Lung (tissue), 16 donors: ENCODE data around the gene OXCT1. TPM values are rescaled to one million over a fixed set of nuclear protein-coding genes. Genes with fewer than 3 reads are reported as not detected.
A peak's percentile ranks its signal among the peaks of the same experiment; 100 is the strongest.

ENCODE experiments used
- ATAC-seq: fragments of 200-7000 bp; cut with Tn5 transposase; one replicate; pipeline ENCODE4 v1.9.1; 2020; ENCODE audit warnings: moderate number of reproducible peaks; ENCODE audit not compliant: insufficient read depth, low FRiP score
- DNase-seq, 3 donors: peaks; one replicate each; pipeline ENCODE4 v3.0.0-alpha.2; 2013 to 2017
- H3K27ac ChIP-seq, 2 donors: one replicate each; pipeline ENCODE4 v1.5.1; 2013; ENCODE audit warnings: mild to moderate bottlenecking in 2 of 2, moderate library complexity in 2 of 2, control low read depth in 1 of 2, inconsistent platforms in 1 of 2, low read depth in 1 of 2, low read length in 1 of 2
- H3K27me3 ChIP-seq, 3 donors: one replicate each; pipeline ENCODE4 v1.5.1; 2013; ENCODE audit warnings: low read length in 2 of 3; ENCODE audit not compliant: control insufficient read depth in 3 of 3, insufficient read depth in 3 of 3
- H3K36me3 ChIP-seq, 4 donors: one replicate each; pipeline ENCODE4 v1.5.1; 2013; ENCODE audit warnings: low read length in 4 of 4, mild to moderate bottlenecking in 1 of 4, moderate library complexity in 1 of 4; ENCODE audit not compliant: control insufficient read depth in 4 of 4, insufficient read depth in 4 of 4
- H3K4me1 ChIP-seq, 5 donors: one replicate each; pipeline ENCODE4 v1.5.1; 2013; ENCODE audit warnings: low read length in 5 of 5, mild to moderate bottlenecking in 2 of 5, moderate library complexity in 1 of 5; ENCODE audit not compliant: control insufficient read depth in 5 of 5, insufficient read depth in 5 of 5
- H3K4me3 ChIP-seq: one replicate; pipeline ENCODE4 v1.5.1; 2013; ENCODE audit warnings: mild to moderate bottlenecking, control low read depth, moderate library complexity
- H3K9ac ChIP-seq, 2 donors: one replicate each; pipeline ENCODE4 v1.5.1; 2013; ENCODE audit warnings: low read length in 2 of 2, control low read depth in 1 of 2; ENCODE audit not compliant: insufficient read depth in 1 of 2
- H3K9me3 ChIP-seq, 4 donors: one replicate each; pipeline ENCODE4 v1.5.1; 2013; ENCODE audit warnings: low read length in 3 of 4, mild to moderate bottlenecking in 1 of 4, moderate library complexity in 1 of 4; ENCODE audit not compliant: control insufficient read depth in 4 of 4, insufficient read depth in 3 of 4
- CTCF ChIP-seq: IDR thresholded peaks from 2 replicates; pipeline ENCODE4 v1.5.1; 2012; ENCODE audit warnings: mild to moderate bottlenecking; ENCODE audit errors: control extremely low read depth, extremely low read depth
- WGBS, 2 donors: extraction: QIAGEN DNeasy Blood & Tissue Kit; methylation state at CpG; one replicate each; pipeline ENCODE4 v1.1.7; 2013; 5-methylcytosine and 5-hydroxymethylcytosine counted together
- long read RNA-seq, 5 donors: transcript quantifications; one replicate each; lab custom pipeline, GENCODE V29; 2026
- polyA plus RNA-seq, 2 donors: library from polyadenylated mRNA; stranded (reverse); fragments of 200-250 nt; gene quantifications; one replicate each; pipeline ENCODE4 v1.2.1, GENCODE V29; 2013
- total RNA-seq, 2 donors: library from RNA; depleted of rRNA in 1 of 2; stranded (reverse); fragments of >200 nt in 1 of 2; gene quantifications; one replicate each; pipeline ENCODE4 v1.2.1, GENCODE V29; 2014 to 2021
- donor health status: control.
- donor health status: control.
- donor health status: Bipolar disorder and iron deficiency.
- donor health status: healthy.
- donor health status: DM: yes; HTN: yes; CAD: no.

OXCT1 gene
- total RNA-seq (10 to 100 TPM; 15.2 to 17.3 TPM), polyA plus RNA-seq (10 to 100 TPM in 1 of 2 donors, 1 to 10 TPM in 1; 6.7 to 10.3 TPM)
- long read RNA-seq, donor 1, partial matches to known transcripts = 0 of 7 reads
- long read RNA-seq, donor 1, other reads (novel, unspliced or antisense) = 0 of 7 reads
- long read RNA-seq, donor 2, partial matches to known transcripts = 0 of 1 reads
- long read RNA-seq, donor 2, other reads (novel, unspliced or antisense) = 0 of 1 reads
- long read RNA-seq, donor 3, partial matches to known transcripts = 0 of 2 reads
- long read RNA-seq, donor 3, other reads (novel, unspliced or antisense) = 0 of 2 reads
- long read RNA-seq, donor 4, partial matches to known transcripts = 0 of 1 reads
- long read RNA-seq, donor 4, other reads (novel, unspliced or antisense) = 0 of 1 reads
- long read RNA-seq, donor 5, partial matches to known transcripts = 0 of 7 reads
- long read RNA-seq, donor 5, other reads (novel, unspliced or antisense) = 0 of 7 reads

GRCh38 chr5:41869724-41870626 lies at the start of gene OXCT1:
Gene OXCT1 (minus strand): TSS chr5:41870425. CDS start chr5:41870358, 67 bp downstream.
- peak; percentile 89 for ATAC-seq
- WGBS, 2 donors = 0% methylated on average over 80 to 82 of the region's 82 CpGs
- H3K27ac ChIP-seq = peak within 1 kb of the TSS; percentile 81 to 94
- no peaks in the 10 kb centered on the region for H3K27me3 ChIP-seq
- peak within 1 kb of the TSS; percentile 82 to 87 for H3K9ac ChIP-seq
- DNase-seq = peak; percentile 90 to 93 (median 92)
- no peaks in the 10 kb centered on the region for H3K36me3 ChIP-seq
- peaks cover 0 to 2% (median 0%) of the 10 kb centered on the region in 4 donors for H3K9me3 ChIP-seq
- TF ChIP-seq CTCF = no peak
- peaks cover 0 to 20% (median 8%) of the 10 kb centered on the region in 5 donors for H3K4me1 ChIP-seq
- H3K4me3 ChIP-seq = peak within 1 kb of the TSS; percentile 76

GRCh38 chr5:41918105-41918504 lies 47.9 kb upstream of the OXCT1 start:
- ATAC-seq (no peak), DNase-seq (no peak)
- peaks cover 15 to 30% (median 22%) of the 10 kb centered on the region in 4 donors for H3K36me3 ChIP-seq

GRCh38 chr5:41908374-41909079 lies 38.3 kb upstream of the OXCT1 start:
- Histone ChIP-seq H3K4me3 (no peak overlapping the region), H3K27ac (peak overlapping the region in 1 of 2 donors; percentile 92)
- DNase-seq = no peak

More at GRCh38 chr5:41918105-41918504, 47.9 kb upstream of the OXCT1 start:
- no peaks in the 10 kb centered on the region for H3K4me1 ChIP-seq
- 70 to 79% methylated on average over 2 of the region's 2 CpGs for WGBS, 2 donors
- H3K9ac ChIP-seq = no peak overlapping the region
- TF ChIP-seq CTCF = no peak
- no peaks in the 10 kb centered on the region for H3K27me3 ChIP-seq
- no peak overlapping the region for H3K27ac ChIP-seq
- H3K4me3 ChIP-seq = no peak overlapping the region
- no peaks in the 10 kb centered on the region for H3K9me3 ChIP-seq

More at GRCh38 chr5:41908374-41909079, 38.3 kb upstream of the OXCT1 start:
- Histone ChIP-seq H3K4me1 (peaks cover 0 to 11% (median 7%) of the 10 kb centered on the region in 5 donors), H3K36me3 (peaks cover 9 to 36% (median 14%) of the 10 kb centered on the region in 4 donors), H3K27me3 (no peaks in the 10 kb centered on the region), H3K9me3 (no peaks in the 10 kb centered on the region), H3K9ac (no peak overlapping the region)
- 91 to 92% methylated on average over 4 of the region's 4 CpGs for whole genome bisulfite sequencing, 2 donors
- no peak for ATAC-seq
- no peak for TF ChIP-seq CTCF
